H9 (cell line): ENCODE measurements around the gene LRIG1. TPM values are rescaled to one million over a fixed set of nuclear protein-coding genes. Genes with fewer than 3 reads are reported as not detected.

Experiments
- DNase-seq: peaks from one replicate; pipeline ENCODE4 v3.0.0-alpha.2; 2017
- H2AFZ ChIP-seq: one replicate; pipeline ENCODE4 v1.6.1; 2013; ENCODE audit warnings: mild to moderate bottlenecking, low read length, control low read depth, moderate library complexity
- H2AK5ac ChIP-seq: 2 replicates; pipeline ENCODE4 v1.6.1; 2013; ENCODE audit warnings: low read length, control low read depth, mixed read lengths; ENCODE audit not compliant: insufficient read length
- H2BK120ac ChIP-seq: one replicate; pipeline ENCODE4 v1.6.1; 2013; ENCODE audit warnings: low read depth, mild to moderate bottlenecking, low read length, control low read depth, inconsistent platforms; ENCODE audit not compliant: poor library complexity, severe bottlenecking
- H2BK12ac ChIP-seq: 2 replicates; pipeline ENCODE4 v1.6.1; 2013; ENCODE audit warnings: low read length, control low read depth, mixed read lengths, low read depth; ENCODE audit not compliant: insufficient read length
- H2BK15ac ChIP-seq: 2 replicates; pipeline ENCODE4 v1.6.1; 2013; ENCODE audit warnings: low read depth, low read length, control low read depth
- H2BK20ac ChIP-seq: one replicate; pipeline ENCODE4 v1.6.1; 2013; ENCODE audit warnings: low read depth, mild to moderate bottlenecking, low read length, control low read depth, inconsistent platforms; ENCODE audit not compliant: poor library complexity, severe bottlenecking
- H2BK5ac ChIP-seq: 2 replicates; pipeline ENCODE4 v1.6.1; 2013; ENCODE audit warnings: low read length, control low read depth, mixed read lengths; ENCODE audit not compliant: insufficient read length
- H3K14ac ChIP-seq: 2 replicates; pipeline ENCODE4 v1.6.1; 2013; ENCODE audit warnings: low read length, control low read depth; ENCODE audit not compliant: insufficient read depth
- H3K18ac ChIP-seq: 2 replicates; pipeline ENCODE4 v1.6.1; 2013; ENCODE audit warnings: low read depth, mild to moderate bottlenecking, mixed read lengths, low read length, control low read depth; ENCODE audit not compliant: insufficient read length
- H3K23ac ChIP-seq: 2 replicates; pipeline ENCODE4 v1.6.1; 2013; ENCODE audit warnings: low read length, control low read depth, mixed read lengths, low read depth; ENCODE audit not compliant: insufficient read length
- H3K23me2 ChIP-seq: 2 replicates; pipeline ENCODE4 v1.6.1; 2013; ENCODE audit warnings: low read depth, mild to moderate bottlenecking, mixed read lengths, low read length, control low read depth; ENCODE audit not compliant: insufficient read length, poor library complexity, severe bottlenecking
- H3K27ac ChIP-seq: 2 replicates; pipeline ENCODE4 v1.5.1; 2013; ENCODE audit warnings: low read length, control low read depth, mixed read lengths, low read depth; ENCODE audit not compliant: insufficient read length
- H3K27me3 ChIP-seq: 2 replicates; pipeline ENCODE4 v1.6.1; 2013; ENCODE audit warnings: low read length, control low read depth, inconsistent platforms; ENCODE audit not compliant: insufficient read depth
- H3K4ac ChIP-seq: 2 replicates; pipeline ENCODE4 v1.6.1; 2013; ENCODE audit warnings: low read depth, mild to moderate bottlenecking, control low read depth, inconsistent platforms, low read length, moderate library complexity
- H3K4me1 ChIP-seq: 2 replicates; pipeline ENCODE4 v1.6.1; 2013; ENCODE audit warnings: low read length, control low read depth, inconsistent platforms; ENCODE audit not compliant: insufficient read depth
- H3K4me2 ChIP-seq: 2 replicates; pipeline ENCODE4 v1.6.1; 2013; ENCODE audit warnings: low read length, control low read depth, mixed read lengths; ENCODE audit not compliant: insufficient read length, insufficient read depth
- H3K56ac ChIP-seq: 2 replicates; pipeline ENCODE4 v1.6.1; 2013; ENCODE audit warnings: low read depth, mild to moderate bottlenecking, mixed read lengths, low read length, control low read depth; ENCODE audit not compliant: insufficient read length
- H3K79me1 ChIP-seq: 2 replicates; pipeline ENCODE4 v1.6.1; 2013; ENCODE audit warnings: low read depth, mild to moderate bottlenecking, moderate library complexity, low read length, control low read depth, inconsistent platforms; ENCODE audit not compliant: insufficient read depth, poor library complexity, severe bottlenecking
- H3K79me2 ChIP-seq: 2 replicates; pipeline ENCODE4 v1.6.1; 2013; ENCODE audit warnings: low read length, control low read depth, inconsistent platforms; ENCODE audit not compliant: insufficient read depth
- H3K9ac ChIP-seq: 2 replicates; pipeline ENCODE4 v1.6.1; 2013; ENCODE audit warnings: low read length, control low read depth, mixed read lengths; ENCODE audit not compliant: insufficient read length; ENCODE audit errors: extremely low read depth
- H3K9me3 ChIP-seq: one replicate; pipeline ENCODE4 v1.6.1; 2013; ENCODE audit warnings: low read depth, low read length, inconsistent platforms; ENCODE audit not compliant: control insufficient read depth
- H3T11ph ChIP-seq: one replicate; pipeline ENCODE4 v1.6.1; 2013; ENCODE audit warnings: mild to moderate bottlenecking, low read length, control low read depth, inconsistent platforms
- H4K20me1 ChIP-seq: one replicate; pipeline ENCODE4 v1.6.1; 2013; ENCODE audit not compliant: control insufficient read depth, insufficient read length, insufficient read depth
- H4K5ac ChIP-seq: 2 replicates; pipeline ENCODE4 v1.6.1; 2013; ENCODE audit warnings: low read depth, mild to moderate bottlenecking, mixed read lengths, low read length, control low read depth; ENCODE audit not compliant: insufficient read length
- H4K8ac ChIP-seq: replicated peaks from 2 replicates; pipeline ENCODE4 v1.6.1; 2013; ENCODE audit warnings: low read length, control low read depth, mixed read lengths, low read depth; ENCODE audit not compliant: insufficient read length
- H4K91ac ChIP-seq: 2 replicates; pipeline ENCODE4 v1.6.1; 2013; ENCODE audit warnings: low read depth, mild to moderate bottlenecking, moderate library complexity, mixed read lengths, low read length, control low read depth; ENCODE audit not compliant: insufficient read length
- H3K27ac Mint-ChIP-seq, 3 experiments: 2 replicates in 2 of 3; 3 replicates in 1 of 3; pipeline ENCODE4 v1.8.0; 2020 to 2021; ENCODE audit warnings: mixed read lengths in 3 of 3, mild to moderate bottlenecking in 1 of 3, moderate library complexity in 1 of 3
- H3K27me3 Mint-ChIP-seq: 2 replicates; pipeline ENCODE4 v1.8.0; 2021; ENCODE audit warnings: low read depth, mild to moderate bottlenecking, moderate library complexity, mixed read lengths
- H3K36me3 Mint-ChIP-seq, 3 experiments: 2 replicates in 2 of 3; 3 replicates in 1 of 3; pipeline ENCODE4 v1.8.0; 2020 to 2021; ENCODE audit warnings: low read depth in 3 of 3, mixed read lengths in 3 of 3; ENCODE audit not compliant: insufficient read depth in 1 of 3
- H3K4me1 Mint-ChIP-seq, 2 experiments: 2 replicates each; pipeline ENCODE4 v1.8.0; 2020; ENCODE audit warnings: mixed read lengths in 2 of 2
- H3K4me3 Mint-ChIP-seq, 2 experiments: 2 replicates in 1 of 2; 3 replicates in 1 of 2; pipeline ENCODE4 v1.8.0; 2020 to 2021; ENCODE audit warnings: mild to moderate bottlenecking in 2 of 2, mixed read lengths in 2 of 2, moderate library complexity in 1 of 2
- H3K9me3 Mint-ChIP-seq, 2 experiments: 2 replicates in 1 of 2; 3 replicates in 1 of 2; pipeline ENCODE4 v1.8.0; 2020; ENCODE audit warnings: mild to moderate bottlenecking in 2 of 2, mixed read lengths in 2 of 2, moderate library complexity in 1 of 2
- WGBS: extraction: QIAGEN DNeasy Blood & Tissue Kit; methylation state at CpG from one replicate; pipeline ENCODE4 v1.1.7; 2013; ENCODE audit warnings: missing lambda C conversion rate, low lambda C conversion rate, mixed read lengths; ENCODE audit not compliant: insufficient read length; ENCODE audit errors: extremely low coverage; 5-methylcytosine and 5-hydroxymethylcytosine counted together
- total RNA-seq: library from RNA; stranded (reverse); gene quantifications from 2 replicates; pipeline ENCODE4 v1.2.1, GENCODE V29; 2021
- TF ChIP-seq, protein P1 (sequence below): fragments of 200-600 bp; sonication (generic); conservative IDR thresholded peaks from 3 replicates; pipeline ENCODE4 v1.8.0; 2021; ENCODE audit warnings: antibody characterized with exemption, mild to moderate bottlenecking

Gene LRIG1
- total RNA-seq, 1 experiment from 2014 or later: 70.3 TPM

DNA sequence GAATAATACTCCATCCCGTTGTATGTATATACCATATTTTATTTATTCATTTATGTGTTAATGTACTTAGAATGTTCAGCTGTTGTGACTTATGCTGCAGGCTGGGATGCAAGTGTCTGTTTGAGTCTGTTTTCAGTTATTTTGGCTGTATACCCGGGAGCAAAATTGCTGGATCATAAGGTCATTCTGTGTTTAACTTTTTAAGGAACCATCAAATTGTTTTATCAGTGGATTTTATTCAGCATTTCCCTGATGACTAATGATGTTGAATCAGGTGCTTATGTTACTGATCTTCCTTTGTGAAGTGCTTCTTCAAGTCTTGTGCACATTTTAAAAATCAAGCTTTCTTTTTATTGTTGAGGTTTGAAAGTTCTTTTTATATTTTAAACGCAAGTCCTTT lies 161.9 kb downstream of the LRIG1 start:
- H2AK5ac ChIP-seq: no peak overlapping the region
- no peaks in the 10 kb centered on the region for H3K79me2 ChIP-seq
- H3K23me2 ChIP-seq: no peaks in the 10 kb centered on the region
- H3K4me1 ChIP-seq: no peaks in the 10 kb centered on the region; the same call in 1 of the 2 replicates
- H3K18ac ChIP-seq: no peak overlapping the region
- H4K91ac ChIP-seq: no peak overlapping the region
- WGBS: no CpG with 5 or more reads among the region's 3 CpGs
- TF ChIP-seq, protein P1, sequence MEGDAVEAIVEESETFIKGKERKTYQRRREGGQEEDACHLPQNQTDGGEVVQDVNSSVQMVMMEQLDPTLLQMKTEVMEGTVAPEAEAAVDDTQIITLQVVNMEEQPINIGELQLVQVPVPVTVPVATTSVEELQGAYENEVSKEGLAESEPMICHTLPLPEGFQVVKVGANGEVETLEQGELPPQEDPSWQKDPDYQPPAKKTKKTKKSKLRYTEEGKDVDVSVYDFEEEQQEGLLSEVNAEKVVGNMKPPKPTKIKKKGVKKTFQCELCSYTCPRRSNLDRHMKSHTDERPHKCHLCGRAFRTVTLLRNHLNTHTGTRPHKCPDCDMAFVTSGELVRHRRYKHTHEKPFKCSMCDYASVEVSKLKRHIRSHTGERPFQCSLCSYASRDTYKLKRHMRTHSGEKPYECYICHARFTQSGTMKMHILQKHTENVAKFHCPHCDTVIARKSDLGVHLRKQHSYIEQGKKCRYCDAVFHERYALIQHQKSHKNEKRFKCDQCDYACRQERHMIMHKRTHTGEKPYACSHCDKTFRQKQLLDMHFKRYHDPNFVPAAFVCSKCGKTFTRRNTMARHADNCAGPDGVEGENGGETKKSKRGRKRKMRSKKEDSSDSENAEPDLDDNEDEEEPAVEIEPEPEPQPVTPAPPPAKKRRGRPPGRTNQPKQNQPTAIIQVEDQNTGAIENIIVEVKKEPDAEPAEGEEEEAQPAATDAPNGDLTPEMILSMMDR: no peak
- H3K4me2 ChIP-seq: no peak overlapping the region
- no peak overlapping the region for H4K5ac ChIP-seq
- H2BK15ac ChIP-seq: no peak overlapping the region
- H2BK120ac ChIP-seq: no peak overlapping the region
- H2BK20ac ChIP-seq: no peak overlapping the region
- H3K27ac Mint-ChIP-seq: no peak overlapping the region
- H3T11ph ChIP-seq: no peak overlapping the region
- no peak overlapping the region for H4K8ac ChIP-seq
- no peak overlapping the region for H3K9ac ChIP-seq
- no peaks in the 10 kb centered on the region for H3K9me3 Mint-ChIP-seq
- no peak overlapping the region for H3K14ac ChIP-seq
- H3K27ac ChIP-seq: no peak overlapping the region
- no peak overlapping the region for H3K56ac ChIP-seq
- DNase-seq: no peak
- H3K36me3 Mint-ChIP-seq: no peaks in the 10 kb centered on the region
- no peak overlapping the region for H3K23ac ChIP-seq
- no peak overlapping the region for H2BK12ac ChIP-seq
- H2BK5ac ChIP-seq: no peak overlapping the region
- peaks cover 16 to 22% of the 10 kb centered on the region in 2 experiments for H3K4me1 Mint-ChIP-seq
- no peaks in the 10 kb centered on the region for H4K20me1 ChIP-seq
- H3K9me3 ChIP-seq: no peaks in the 10 kb centered on the region
- no peaks in the 10 kb centered on the region for H3K27me3 ChIP-seq
- no peak overlapping the region for H3K4ac ChIP-seq
- no peak overlapping the region for H3K4me3 Mint-ChIP-seq
- H2AFZ ChIP-seq: no peak overlapping the region
- no peaks in the 10 kb centered on the region for H3K79me1 ChIP-seq
- no peaks in the 10 kb centered on the region for H3K27me3 Mint-ChIP-seq
